OCI-LY7 (cell line): ENCODE measurements around the gene MAP2K2.

Source experiments
- CTCF ChIP-seq: fragments of 200-600 bp; sonication (generic); conservative IDR thresholded peaks from 2 replicates; pipeline ENCODE4 v1.5.1; 2014; ENCODE audit warnings: mild to moderate bottlenecking, antibody characterized with exemption, low read length, moderate library complexity, mixed read lengths
- EZH2phosphoT487 ChIP-seq: fragments of 200-600 bp; sonication (generic); IDR thresholded peaks from 2 replicates; pipeline ENCODE4 v1.6.1; 2018; ENCODE audit warnings: low read depth, borderline replicate concordance, mild to moderate bottlenecking, mixed run types, antibody characterized with exemption, low read length, moderate library complexity, mixed read lengths

GRCh38 chr19:4046362-4046691 lies 77.6 kb downstream of the MAP2K2 start:
- no peak for TF ChIP-seq EZH2phosphoT487
- no peak for TF ChIP-seq CTCF
